IgD-negative memory B cell (primary cell): ENCODE measurements around the gene ACVR1. TPM values are rescaled to one million over a fixed set of nuclear protein-coding genes. Genes with fewer than 3 reads are reported as not detected.

Experiments used
- H3K27ac Mint-ChIP-seq, 3 donors: one replicate each; pipeline ENCODE4 v1.8.0; 2020 to 2022; ENCODE audit warnings: mild to moderate bottlenecking in 3 of 3, mixed read lengths in 3 of 3, moderate library complexity in 1 of 3
- H3K27me3 Mint-ChIP-seq: one replicate; pipeline ENCODE4 v1.8.0; 2021; ENCODE audit warnings: mixed read lengths
- H3K36me3 Mint-ChIP-seq: one replicate; pipeline ENCODE4 v1.8.0; 2020; ENCODE audit warnings: mild to moderate bottlenecking, mixed read lengths
- H3K4me1 Mint-ChIP-seq, 3 donors: one replicate each; pipeline ENCODE4 v1.8.0; 2020 to 2022; ENCODE audit warnings: mixed read lengths in 3 of 3, mild to moderate bottlenecking in 1 of 3
- H3K4me3 Mint-ChIP-seq, 4 donors: one replicate each; pipeline ENCODE4 v1.8.0; 2020 to 2022; ENCODE audit warnings: mild to moderate bottlenecking in 4 of 4, mixed read lengths in 4 of 4, moderate library complexity in 3 of 4
- H3K9me3 Mint-ChIP-seq, 3 donors: one replicate each; pipeline ENCODE4 v1.8.0; 2020 to 2021; ENCODE audit warnings: mixed read lengths in 3 of 3, mild to moderate bottlenecking in 1 of 3
- polyA plus RNA-seq: library from polyadenylated mRNA; unstranded; fragments of 300-500 nt; fragmentation: Illumina TruSeq; gene quantifications from one replicate; pipeline ENCODE4 v1.2.3, GENCODE V29; 2021

The ACVR1 gene
- 2.7 TPM for polyA plus RNA-seq

GRCh38 chr2:157876066-157876785 lies at the start of gene ACVR1:
ACVR1 (minus strand) TSS chr2:157876330; CDS start chr2:157799493, 76,837 bp downstream.
- H3K27ac Mint-ChIP-seq: peak within 1 kb of the TSS; percentile 64 to 88 (median 71)
- H3K4me3 Mint-ChIP-seq: peak within 1 kb of the TSS; percentile 89 to 97 (median 94)
- H3K9me3 Mint-ChIP-seq: no peaks in the 10 kb centered on the region
- H3K4me1 Mint-ChIP-seq: peaks cover 8 to 36% (median 16%) of the 10 kb centered on the region in 3 donors
- no peaks in the 10 kb centered on the region for H3K36me3 Mint-ChIP-seq
- no peaks in the 10 kb centered on the region for H3K27me3 Mint-ChIP-seq

GRCh38 chr2:157925071-157925470 lies 48.9 kb upstream of the ACVR1 start:
- H3K4me3 Mint-ChIP-seq: no peak overlapping the region
- H3K36me3 Mint-ChIP-seq: no peaks in the 10 kb centered on the region
- H3K27ac Mint-ChIP-seq: no peak overlapping the region
- peaks cover 1% of the 10 kb centered on the region for H3K27me3 Mint-ChIP-seq
- H3K9me3 Mint-ChIP-seq: peaks cover 0 to 4% (median 0%) of the 10 kb centered on the region in 3 donors
- no peaks in the 10 kb centered on the region for H3K4me1 Mint-ChIP-seq

GRCh38 chr2:157923598-157924217 lies 47.6 kb upstream of the ACVR1 start:
- Mint-ChIP-seq H3K9me3 (peaks cover 0 to 2% (median 0%) of the 10 kb centered on the region in 3 donors), H3K27ac (peak overlapping the region in 1 of 3 donors; percentile 34), H3K27me3 (peaks cover 1% of the 10 kb centered on the region), H3K4me1 (no peaks in the 10 kb centered on the region), H3K36me3 (no peaks in the 10 kb centered on the region), H3K4me3 (no peak overlapping the region)

- Mint-ChIP-seq H3K27me3 (peaks cover 9% of the 10 kb centered on the region), H3K9me3 (no peaks in the 10 kb centered on the region), H3K36me3 (no peaks in the 10 kb centered on the region), H3K4me3 (no peak overlapping the region), H3K27ac (no peak overlapping the region), H3K4me1 (no peaks in the 10 kb centered on the region)
These were observed 46.7 kb upstream of the ACVR1 start for GRCh38 chr2:157922815-157923214.

GRCh38 chr2:157922336-157922735 lies 46.2 kb upstream of the ACVR1 start:
- Mint-ChIP-seq H3K4me3 (no peak overlapping the region), H3K27me3 (peaks cover 10% of the 10 kb centered on the region), H3K9me3 (no peaks in the 10 kb centered on the region), H3K27ac (no peak overlapping the region), H3K4me1 (no peaks in the 10 kb centered on the region), H3K36me3 (no peaks in the 10 kb centered on the region)

- no peaks in the 10 kb centered on the region for H3K36me3 Mint-ChIP-seq
- H3K9me3 Mint-ChIP-seq: no peaks in the 10 kb centered on the region
- no peak overlapping the region for H3K27ac Mint-ChIP-seq
- H3K27me3 Mint-ChIP-seq: peaks cover 10% of the 10 kb centered on the region
- H3K4me3 Mint-ChIP-seq: no peak overlapping the region
- no peaks in the 10 kb centered on the region for H3K4me1 Mint-ChIP-seq
These were observed 44.6 kb upstream of the ACVR1 start for GRCh38 chr2:157920736-157921135.

GRCh38 chr2:157919181-157919580 lies 43.1 kb upstream of the ACVR1 start:
- Mint-ChIP-seq H3K4me1 (peaks cover 0 to 1% (median 0%) of the 10 kb centered on the region in 3 donors), H3K36me3 (no peaks in the 10 kb centered on the region), H3K27me3 (peaks cover 10% of the 10 kb centered on the region), H3K27ac (no peak overlapping the region), H3K4me3 (no peak overlapping the region), H3K9me3 (no peaks in the 10 kb centered on the region)

- Mint-ChIP-seq H3K27ac (no peak overlapping the region), H3K36me3 (no peaks in the 10 kb centered on the region), H3K27me3 (peaks cover 8% of the 10 kb centered on the region), H3K4me1 (peaks cover 0 to 1% (median 0%) of the 10 kb centered on the region in 3 donors), H3K4me3 (peak overlapping the region in 1 of 4 donors; percentile 32), H3K9me3 (no peaks in the 10 kb centered on the region)
These were observed 42.2 kb upstream of the ACVR1 start for GRCh38 chr2:157918319-157918718.

GRCh38 chr2:157911750-157912149 lies 35.6 kb upstream of the ACVR1 start:
- Mint-ChIP-seq H3K9me3 (no peaks in the 10 kb centered on the region), H3K4me3 (no peak overlapping the region), H3K27me3 (peaks cover 6% of the 10 kb centered on the region), H3K4me1 (peaks cover 0 to 1% (median 0%) of the 10 kb centered on the region in 3 donors), H3K27ac (no peak overlapping the region), H3K36me3 (no peaks in the 10 kb centered on the region)

GRCh38 chr2:157911246-157911645 lies 35.1 kb upstream of the ACVR1 start:
- Mint-ChIP-seq H3K27ac (no peak overlapping the region), H3K4me1 (peaks cover 0 to 3% (median 2%) of the 10 kb centered on the region in 3 donors), H3K36me3 (no peaks in the 10 kb centered on the region), H3K9me3 (no peaks in the 10 kb centered on the region), H3K27me3 (peaks cover 6% of the 10 kb centered on the region), H3K4me3 (no peak overlapping the region)

- peaks cover 2 to 13% (median 8%) of the 10 kb centered on the region in 3 donors for H3K4me1 Mint-ChIP-seq
- no peak overlapping the region for H3K4me3 Mint-ChIP-seq
- H3K27ac Mint-ChIP-seq: no peak overlapping the region
- no peaks in the 10 kb centered on the region for H3K36me3 Mint-ChIP-seq
- H3K27me3 Mint-ChIP-seq: peaks cover 3% of the 10 kb centered on the region
- H3K9me3 Mint-ChIP-seq: no peaks in the 10 kb centered on the region
These were observed 29.0 kb upstream of the ACVR1 start for GRCh38 chr2:157905092-157905491.

- Mint-ChIP-seq H3K9me3 (no peaks in the 10 kb centered on the region), H3K4me3 (no peak overlapping the region), H3K27ac (peak overlapping the region in 1 of 3 donors; percentile 75), H3K4me1 (peaks cover 9 to 23% (median 17%) of the 10 kb centered on the region in 3 donors), H3K36me3 (no peaks in the 10 kb centered on the region), H3K27me3 (peaks cover 3% of the 10 kb centered on the region)
These were observed 27.5 kb upstream of the ACVR1 start for GRCh38 chr2:157903626-157904025.

- no peak overlapping the region for H3K4me3 Mint-ChIP-seq
- H3K36me3 Mint-ChIP-seq: no peaks in the 10 kb centered on the region
- peaks cover 13 to 28% (median 20%) of the 10 kb centered on the region in 3 donors for H3K4me1 Mint-ChIP-seq
- no peak overlapping the region for H3K27ac Mint-ChIP-seq
- H3K9me3 Mint-ChIP-seq: no peaks in the 10 kb centered on the region
- peaks cover 3% of the 10 kb centered on the region for H3K27me3 Mint-ChIP-seq
These were observed 27.0 kb upstream of the ACVR1 start for GRCh38 chr2:157903151-157903550.

- H3K9me3 Mint-ChIP-seq: peaks cover 0 to 2% (median 1%) of the 10 kb centered on the region in 3 donors
- H3K36me3 Mint-ChIP-seq: peaks cover 2% of the 10 kb centered on the region
- H3K27ac Mint-ChIP-seq: no peak overlapping the region
- no peak overlapping the region for H3K4me3 Mint-ChIP-seq
- peaks cover 17 to 31% (median 23%) of the 10 kb centered on the region in 3 donors for H3K4me1 Mint-ChIP-seq
- peaks cover 3% of the 10 kb centered on the region for H3K27me3 Mint-ChIP-seq
These were observed 26.6 kb upstream of the ACVR1 start for GRCh38 chr2:157902692-157903091.

GRCh38 chr2:157901325-157901724 lies 25.2 kb upstream of the ACVR1 start:
- H3K4me3 Mint-ChIP-seq: peak overlapping the region in 1 of 4 donors; percentile 47
- peaks cover 4% of the 10 kb centered on the region for H3K36me3 Mint-ChIP-seq
- H3K9me3 Mint-ChIP-seq: peaks cover 0 to 2% (median 2%) of the 10 kb centered on the region in 3 donors
- H3K4me1 Mint-ChIP-seq: peaks cover 25 to 39% (median 27%) of the 10 kb centered on the region in 3 donors
- H3K27me3 Mint-ChIP-seq: no peaks in the 10 kb centered on the region
- H3K27ac Mint-ChIP-seq: no peak overlapping the region
